Measurements from ENCODE around the gene KRT26.

Gene KRT26

DNA sequence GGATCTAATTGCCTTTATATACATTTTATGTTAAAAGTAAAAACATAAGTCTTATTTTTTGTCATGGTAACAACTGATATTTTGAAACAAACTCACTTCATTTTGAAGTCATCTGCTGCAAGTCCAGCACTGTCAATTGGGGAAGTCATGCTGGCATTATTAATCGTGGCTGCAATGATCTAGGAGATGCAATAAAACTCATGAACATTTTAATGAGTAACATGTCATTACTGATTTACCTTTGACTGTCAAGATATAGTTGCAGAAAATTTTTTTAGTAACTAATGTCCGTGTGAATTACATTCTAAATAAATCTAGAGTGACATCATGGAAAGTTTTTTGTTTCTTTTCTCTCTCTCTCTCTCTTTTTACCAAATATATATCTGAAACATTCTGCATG is 51.1 kb downstream of the KRT26 start:
- no peak overlapping the region for H3K4me3 ChIP-seq (ENCODE audit: low read depth, low read length)

DNA sequence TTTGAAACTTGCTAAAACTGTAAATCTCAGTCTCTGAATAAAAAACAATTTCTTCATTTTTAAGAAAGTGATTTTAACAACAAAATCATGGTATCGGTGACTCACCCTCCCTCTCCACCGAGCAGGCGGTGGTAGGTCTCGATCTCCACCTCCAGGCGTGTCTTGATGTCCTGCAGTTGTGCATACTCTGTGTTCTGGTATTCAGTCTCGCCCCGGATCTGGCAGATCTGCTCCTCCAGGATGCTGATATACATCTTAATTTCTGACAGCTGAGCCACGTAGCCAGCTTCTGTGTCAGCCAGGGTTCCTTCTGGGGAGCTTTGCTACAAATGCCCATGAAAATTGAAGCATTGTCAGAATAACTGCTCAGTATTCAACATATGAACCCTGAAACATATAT is 53.1 kb downstream of the KRT26 start:
- no peak for TF ChIP-seq CTCF (IDR thresholded peaks at IDR 0.05; ENCODE audit: borderline replicate concordance, insufficient read depth, low read depth, low read length)
- no peak overlapping the region for H3K4me3 ChIP-seq (ENCODE audit: low read depth, low read length)

More for the DNA sequence above, 51.1 kb downstream of the KRT26 start:
- no peak for TF ChIP-seq CTCF (IDR thresholded peaks at IDR 0.05; ENCODE audit: borderline replicate concordance, insufficient read depth, low read depth, low read length)

- H3K4me3 ChIP-seq (ENCODE audit: low read depth, low read length): no peak overlapping the region
- TF ChIP-seq CTCF (IDR thresholded peaks at IDR 0.05; ENCODE audit: borderline replicate concordance, insufficient read depth, low read depth, low read length): no peak
Observed at GRCh38 chr17:40717776-40718175, 54.2 kb downstream of the KRT26 start.
